SK-N-SH (cell line): ENCODE measurements around the gene CBX3.

Experiments
- ELF1 ChIP-seq: IDR thresholded peaks from 2 replicates; pipeline ENCODE4 v1.4.0; 2012
- EZH2phosphoT487 ChIP-seq: fragments of 200-600 bp; sonication (generic); IDR thresholded peaks from 2 replicates; pipeline ENCODE4 v1.6.1; 2017; ENCODE audit warnings: low read depth, mixed run types, mild to moderate bottlenecking, antibody characterized with exemption, moderate library complexity, borderline replicate concordance
- FOXM1 ChIP-seq: IDR thresholded peaks from 2 replicates; pipeline ENCODE4 v1.4.0; 2012; ENCODE audit warnings: low read depth, mild to moderate bottlenecking
- GATA2 ChIP-seq: sonication (generic); formaldehyde crosslinking; IDR thresholded peaks from 2 replicates; pipeline ENCODE4 v1.5.0; 2020; ENCODE audit warnings: mild to moderate bottlenecking, missing genetic modification reagents
- JUND ChIP-seq: IDR thresholded peaks from 2 replicates; pipeline ENCODE4 v1.4.0; 2012
- MXI1 ChIP-seq: IDR thresholded peaks from 2 replicates; pipeline ENCODE4 v1.6.1; 2012; ENCODE audit warnings: mild to moderate bottlenecking, low read depth, low read length, improper control_type of control experiment
- POLR2AphosphoS5 ChIP-seq: IDR thresholded peaks from 2 replicates; pipeline ENCODE4 v1.6.1; 2012; ENCODE audit warnings: low read depth, low read length
- RAD21 ChIP-seq: IDR thresholded peaks from 2 replicates; pipeline ENCODE4 v1.6.1; 2012; ENCODE audit warnings: mild to moderate bottlenecking, low read length
- YY1 ChIP-seq: IDR thresholded peaks from 2 replicates; pipeline ENCODE4 v1.4.0; 2012; ENCODE audit warnings: low read depth, mild to moderate bottlenecking
- TF ChIP-seq, protein P1 (sequence below): IDR thresholded peaks from 2 replicates; pipeline ENCODE4 v1.4.0; 2012; ENCODE audit warnings: low read depth, borderline replicate concordance
- TF ChIP-seq, protein P2 (sequence below): fragments of 200-600 bp; sonication (generic); IDR thresholded peaks from 2 replicates; pipeline ENCODE4 v1.6.1; 2017; ENCODE audit warnings: antibody characterized with exemption, mild to moderate bottlenecking, moderate library complexity
- TF ChIP-seq, protein P3 (sequence below): IDR thresholded peaks from 2 replicates; pipeline ENCODE4 v1.4.0; 2012; ENCODE audit warnings: low read depth
- TF ChIP-seq, protein P4 (sequence below): IDR thresholded peaks from 2 replicates; pipeline ENCODE4 v1.6.1; 2012; ENCODE audit warnings: mild to moderate bottlenecking, low read depth, low read length, moderate library complexity

DNA sequence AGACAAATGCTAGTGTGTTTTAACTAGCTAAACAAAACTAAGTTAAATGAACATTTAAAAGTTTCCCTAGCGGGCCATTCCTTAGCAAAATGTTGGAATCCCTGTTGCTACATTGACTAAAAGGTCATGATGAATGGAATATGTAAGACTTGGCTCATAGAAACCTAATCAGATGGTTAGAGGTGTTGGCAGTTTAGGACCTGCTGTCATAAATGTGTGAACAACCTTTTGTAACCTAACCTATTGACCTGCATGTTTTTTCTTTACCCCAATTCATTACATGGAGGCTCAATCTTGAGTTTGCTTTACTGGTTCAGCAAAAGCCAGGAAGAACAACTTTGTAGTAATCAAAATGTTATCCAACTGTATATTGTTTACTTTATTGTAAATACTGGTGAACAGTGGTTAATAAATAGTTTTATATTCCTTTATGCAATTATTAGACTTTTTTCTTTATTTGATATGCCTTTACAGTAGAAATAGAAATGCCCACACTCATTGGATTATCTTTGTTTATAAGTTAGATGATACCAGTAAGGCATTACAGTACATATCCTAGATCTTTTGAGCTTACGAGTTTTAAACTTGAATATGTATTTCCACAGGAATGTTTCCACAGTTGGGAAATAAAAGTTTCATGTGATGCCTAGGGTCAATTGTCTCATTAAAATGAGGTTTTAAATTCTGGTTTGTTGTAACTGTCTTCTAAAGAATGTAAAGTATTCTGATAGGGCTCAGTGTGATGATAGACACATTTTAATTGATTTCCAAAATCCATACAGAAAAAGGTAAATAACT is 11.6 kb downstream of the CBX3 start:
- TF ChIP-seq POLR2AphosphoS5, result no peak
- TF ChIP-seq EZH2phosphoT487, result no peak
- no peak for TF ChIP-seq ELF1
- TF ChIP-seq, protein P1, sequence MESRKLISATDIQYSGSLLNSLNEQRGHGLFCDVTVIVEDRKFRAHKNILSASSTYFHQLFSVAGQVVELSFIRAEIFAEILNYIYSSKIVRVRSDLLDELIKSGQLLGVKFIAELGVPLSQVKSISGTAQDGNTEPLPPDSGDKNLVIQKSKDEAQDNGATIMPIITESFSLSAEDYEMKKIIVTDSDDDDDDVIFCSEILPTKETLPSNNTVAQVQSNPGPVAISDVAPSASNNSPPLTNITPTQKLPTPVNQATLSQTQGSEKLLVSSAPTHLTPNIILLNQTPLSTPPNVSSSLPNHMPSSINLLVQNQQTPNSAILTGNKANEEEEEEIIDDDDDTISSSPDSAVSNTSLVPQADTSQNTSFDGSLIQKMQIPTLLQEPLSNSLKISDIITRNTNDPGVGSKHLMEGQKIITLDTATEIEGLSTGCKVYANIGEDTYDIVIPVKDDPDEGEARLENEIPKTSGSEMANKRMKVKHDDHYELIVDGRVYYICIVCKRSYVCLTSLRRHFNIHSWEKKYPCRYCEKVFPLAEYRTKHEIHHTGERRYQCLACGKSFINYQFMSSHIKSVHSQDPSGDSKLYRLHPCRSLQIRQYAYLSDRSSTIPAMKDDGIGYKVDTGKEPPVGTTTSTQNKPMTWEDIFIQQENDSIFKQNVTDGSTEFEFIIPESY, result no peak
- TF ChIP-seq, protein P2, sequence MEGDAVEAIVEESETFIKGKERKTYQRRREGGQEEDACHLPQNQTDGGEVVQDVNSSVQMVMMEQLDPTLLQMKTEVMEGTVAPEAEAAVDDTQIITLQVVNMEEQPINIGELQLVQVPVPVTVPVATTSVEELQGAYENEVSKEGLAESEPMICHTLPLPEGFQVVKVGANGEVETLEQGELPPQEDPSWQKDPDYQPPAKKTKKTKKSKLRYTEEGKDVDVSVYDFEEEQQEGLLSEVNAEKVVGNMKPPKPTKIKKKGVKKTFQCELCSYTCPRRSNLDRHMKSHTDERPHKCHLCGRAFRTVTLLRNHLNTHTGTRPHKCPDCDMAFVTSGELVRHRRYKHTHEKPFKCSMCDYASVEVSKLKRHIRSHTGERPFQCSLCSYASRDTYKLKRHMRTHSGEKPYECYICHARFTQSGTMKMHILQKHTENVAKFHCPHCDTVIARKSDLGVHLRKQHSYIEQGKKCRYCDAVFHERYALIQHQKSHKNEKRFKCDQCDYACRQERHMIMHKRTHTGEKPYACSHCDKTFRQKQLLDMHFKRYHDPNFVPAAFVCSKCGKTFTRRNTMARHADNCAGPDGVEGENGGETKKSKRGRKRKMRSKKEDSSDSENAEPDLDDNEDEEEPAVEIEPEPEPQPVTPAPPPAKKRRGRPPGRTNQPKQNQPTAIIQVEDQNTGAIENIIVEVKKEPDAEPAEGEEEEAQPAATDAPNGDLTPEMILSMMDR, result no peak
- no peak for TF ChIP-seq MXI1
- no peak for TF ChIP-seq YY1
- TF ChIP-seq, protein P3, sequence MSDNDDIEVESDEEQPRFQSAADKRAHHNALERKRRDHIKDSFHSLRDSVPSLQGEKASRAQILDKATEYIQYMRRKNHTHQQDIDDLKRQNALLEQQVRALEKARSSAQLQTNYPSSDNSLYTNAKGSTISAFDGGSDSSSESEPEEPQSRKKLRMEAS, result no peak
- no peak for TF ChIP-seq RAD21
- TF ChIP-seq JUND, result no peak
- no peak for TF ChIP-seq FOXM1
- TF ChIP-seq GATA2 (CRISPR knock-in tag), result no peak
- TF ChIP-seq, protein P4, sequence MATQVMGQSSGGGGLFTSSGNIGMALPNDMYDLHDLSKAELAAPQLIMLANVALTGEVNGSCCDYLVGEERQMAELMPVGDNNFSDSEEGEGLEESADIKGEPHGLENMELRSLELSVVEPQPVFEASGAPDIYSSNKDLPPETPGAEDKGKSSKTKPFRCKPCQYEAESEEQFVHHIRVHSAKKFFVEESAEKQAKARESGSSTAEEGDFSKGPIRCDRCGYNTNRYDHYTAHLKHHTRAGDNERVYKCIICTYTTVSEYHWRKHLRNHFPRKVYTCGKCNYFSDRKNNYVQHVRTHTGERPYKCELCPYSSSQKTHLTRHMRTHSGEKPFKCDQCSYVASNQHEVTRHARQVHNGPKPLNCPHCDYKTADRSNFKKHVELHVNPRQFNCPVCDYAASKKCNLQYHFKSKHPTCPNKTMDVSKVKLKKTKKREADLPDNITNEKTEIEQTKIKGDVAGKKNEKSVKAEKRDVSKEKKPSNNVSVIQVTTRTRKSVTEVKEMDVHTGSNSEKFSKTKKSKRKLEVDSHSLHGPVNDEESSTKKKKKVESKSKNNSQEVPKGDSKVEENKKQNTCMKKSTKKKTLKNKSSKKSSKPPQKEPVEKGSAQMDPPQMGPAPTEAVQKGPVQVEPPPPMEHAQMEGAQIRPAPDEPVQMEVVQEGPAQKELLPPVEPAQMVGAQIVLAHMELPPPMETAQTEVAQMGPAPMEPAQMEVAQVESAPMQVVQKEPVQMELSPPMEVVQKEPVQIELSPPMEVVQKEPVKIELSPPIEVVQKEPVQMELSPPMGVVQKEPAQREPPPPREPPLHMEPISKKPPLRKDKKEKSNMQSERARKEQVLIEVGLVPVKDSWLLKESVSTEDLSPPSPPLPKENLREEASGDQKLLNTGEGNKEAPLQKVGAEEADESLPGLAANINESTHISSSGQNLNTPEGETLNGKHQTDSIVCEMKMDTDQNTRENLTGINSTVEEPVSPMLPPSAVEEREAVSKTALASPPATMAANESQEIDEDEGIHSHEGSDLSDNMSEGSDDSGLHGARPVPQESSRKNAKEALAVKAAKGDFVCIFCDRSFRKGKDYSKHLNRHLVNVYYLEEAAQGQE, result no peak
